GM21526 (cell line): ENCODE results near the gene SYF2.
"Not testable (repeated sequence)": the region's sequence is repeated elsewhere in the genome, so short reads cannot be mapped to it uniquely, and the experiment has no call there.

Experiments used
- ATAC-seq: cut with Tn5 transposase; IDR thresholded peaks from one replicate; pipeline ENCODE4 v1.9.1; 2021; ENCODE audit warnings: moderate library complexity; ENCODE audit not compliant: unreplicated experiment, low FRiP score

Gene SYF2

GRCh38 chr1:25209516-25209915 lies 22.8 kb downstream of the SYF2 start:
- no peak for ATAC-seq

GRCh38 chr1:25208561-25209222 lies 23.6 kb downstream of the SYF2 start:
- no peak for ATAC-seq

GRCh38 chr1:25208092-25208491 lies 24.2 kb downstream of the SYF2 start:
- no peak for ATAC-seq

GRCh38 chr1:25206201-25206600 lies 26.1 kb downstream of the SYF2 start:
- ATAC-seq, result no peak

- no peak for ATAC-seq
Observed at GRCh38 chr1:25205786-25206185, 26.5 kb downstream of the SYF2 start.

- ATAC-seq, result no peak
Observed at GRCh38 chr1:25204797-25205480, 27.4 kb downstream of the SYF2 start.

GRCh38 chr1:25201006-25201405 lies 31.3 kb downstream of the SYF2 start:
- no peak for ATAC-seq

GRCh38 chr1:25199819-25200620 lies 32.3 kb downstream of the SYF2 start:
- no peak for ATAC-seq

GRCh38 chr1:25198663-25199252 lies 33.5 kb downstream of the SYF2 start:
- no peak for ATAC-seq

- no peak for ATAC-seq
Observed at GRCh38 chr1:25197982-25198662, 34.2 kb downstream of the SYF2 start.

- ATAC-seq, result no peak
Observed at GRCh38 chr1:25197235-25197975, 34.9 kb downstream of the SYF2 start.

GRCh38 chr1:25196830-25197229 lies 35.5 kb downstream of the SYF2 start:
- no peak for ATAC-seq

GRCh38 chr1:25195835-25196234 lies 36.5 kb downstream of the SYF2 start:
- no peak for ATAC-seq

GRCh38 chr1:25194572-25195020 lies 37.7 kb downstream of the SYF2 start:
- no peak for ATAC-seq

GRCh38 chr1:25194054-25194453 lies 38.2 kb downstream of the SYF2 start:
- no peak for ATAC-seq

GRCh38 chr1:25193229-25193628 lies 39.1 kb downstream of the SYF2 start:
- no peak for ATAC-seq

GRCh38 chr1:25192154-25192553 lies 40.1 kb downstream of the SYF2 start:
- no peak for ATAC-seq

- ATAC-seq, result no peak
Observed at GRCh38 chr1:25190260-25190659, 42.0 kb downstream of the SYF2 start.

GRCh38 chr1:25187904-25188303 lies 44.4 kb downstream of the SYF2 start:
- not testable (repeated sequence) for ATAC-seq

GRCh38 chr1:25187077-25187476 lies 45.2 kb downstream of the SYF2 start:
- ATAC-seq, result no peak
